GM12878 (cell line): Measurements from ENCODE around the gene SHROOM4. TPM values are rescaled to one million over a fixed set of nuclear protein-coding genes. Genes with fewer than 3 reads are reported as not detected.

Experiments
- ATAC-seq: fragments of 200-7000 bp; cut with Tn5 transposase; 3 replicates; pipeline ENCODE4 v1.9.1; 2020; ENCODE audit warnings: mild to moderate bottlenecking, moderate library complexity
- BruUV-seq: library from RNA; stranded (reverse); fragments of 400-500 nt; replicated peaks from 2 replicates; lab custom pipeline; 2021; lab: Mats Ljungman, UMichigan
- CTCF ChIA-PET: fragments of 300-600 bp; sonication (Branson Sonifier 250); formaldehyde crosslinking; extraction: SDS; loops from one replicate; lab custom pipeline; 2021; ENCODE audit warnings: inconsistent platforms; lab: Yijun Ruan, JAX
- POLR2A ChIA-PET: fragments of 350-600 bp; formaldehyde crosslinking; extraction: SDS; loops from one replicate; lab custom pipeline; 2021; ENCODE audit warnings: inconsistent platforms; lab: Charles Lee
- RAD21 ChIA-PET: fragments of 300-600 bp; sonication (Branson Sonifier 250); formaldehyde crosslinking; loops from one replicate; lab custom pipeline; 2023; ENCODE audit warnings: antibody characterized with exemption; ENCODE audit not compliant: unreplicated experiment; lab: Charles Lee
- SMC1A ChIA-PET: fragments of 300-600 bp; sonication (Branson Sonifier 250); formaldehyde crosslinking; loops from one replicate; lab custom pipeline; 2023; ENCODE audit not compliant: unreplicated experiment, uncharacterized antibody; lab: Charles Lee
- DNase-seq: peaks from one replicate; pipeline ENCODE4 v3.0.0-alpha.2; 2011; ENCODE audit warnings: low read depth, low spot score
- FAIRE-seq: peaks from 3 replicates; lab custom pipeline; 2011; peaks lifted over from hg19 to GRCh38; lab: Jason Lieb, UNC
- H2AFZ ChIP-seq: 2 replicates; pipeline ENCODE4 v1.6.0; 2011; ENCODE audit warnings: low read depth, low read length, control low read depth; ENCODE audit not compliant: control insufficient read depth
- H3K27ac ChIP-seq: 2 replicates; pipeline ENCODE4 v1.5.1; 2011; ENCODE audit warnings: control low read depth; ENCODE audit not compliant: control insufficient read depth, insufficient read depth
- H3K27me3 ChIP-seq, 2 experiments: replicated peaks in 1 of 2; 2 replicates each; pipeline versions ENCODE4 v1.6.0 to v1.6.1; 2011; ENCODE audit warnings: low read length in 1 of 2; ENCODE audit not compliant: control insufficient read depth in 2 of 2, insufficient read depth in 2 of 2
- H3K36me3 ChIP-seq, 2 experiments: 2 replicates each; pipeline ENCODE4 v1.5.1; 2011; ENCODE audit warnings: low read length in 1 of 2; ENCODE audit not compliant: control insufficient read depth in 2 of 2, insufficient read depth in 2 of 2
- H3K4me1 ChIP-seq: 2 replicates; pipeline ENCODE4 v1.6.1; 2011; ENCODE audit warnings: mild to moderate bottlenecking, low read length, moderate library complexity, mixed read lengths; ENCODE audit not compliant: control insufficient read depth, insufficient read depth
- H3K4me2 ChIP-seq: 2 replicates; pipeline ENCODE4 v1.6.0; 2011; ENCODE audit warnings: control low read depth; ENCODE audit not compliant: control insufficient read depth, insufficient read depth
- H3K4me3 ChIP-seq: fragments of 200-600 bp; sonication (generic); 2 replicates; pipeline ENCODE4 v1.5.1; 2016
- H3K79me2 ChIP-seq: 2 replicates; pipeline ENCODE4 v1.6.0; 2011; ENCODE audit warnings: low read length; ENCODE audit not compliant: control insufficient read depth, insufficient read depth
- H3K9ac ChIP-seq: 2 replicates; pipeline ENCODE4 v1.8.0; 2011; ENCODE audit warnings: low read length, control low read depth, mixed read lengths; ENCODE audit not compliant: control insufficient read depth, insufficient read depth
- H3K9me3 ChIP-seq: replicated peaks from 3 replicates; pipeline ENCODE4 v1.5.1; 2011; ENCODE audit warnings: mild to moderate bottlenecking, low read length; ENCODE audit not compliant: control insufficient read depth, insufficient read depth
- H4K20me1 ChIP-seq: 2 replicates; pipeline ENCODE4 v1.6.0; 2011; ENCODE audit not compliant: control insufficient read depth, insufficient read depth
- GATAD2B ChIP-seq: fragments of 450-650 bp; conservative IDR thresholded peaks from 2 replicates; pipeline ENCODE4 v1.6.1; 2017; ENCODE audit warnings: low read depth, mild to moderate bottlenecking, moderate library complexity
- HDAC6 ChIP-seq: fragments of 200-600 bp; sonication (generic); IDR thresholded peaks from one replicate; pipeline ENCODE4 v1.8.0; 2017; ENCODE audit warnings: antibody characterized with exemption; ENCODE audit not compliant: unreplicated experiment
- IKZF1 ChIP-seq: fragments of 450-650 bp; conservative IDR thresholded peaks from 2 replicates; pipeline ENCODE4 v1.6.1; 2017; ENCODE audit warnings: antibody characterized with exemption, mild to moderate bottlenecking
- LARP7 ChIP-seq: fragments of 450-650 bp; IDR thresholded peaks from 2 replicates; pipeline ENCODE4 v1.6.1; 2017; ENCODE audit warnings: mild to moderate bottlenecking
- RAD51 ChIP-seq: fragments of 450-650 bp; IDR thresholded peaks from 2 replicates; pipeline ENCODE4 v1.6.1; 2016; ENCODE audit warnings: moderate library complexity, mild to moderate bottlenecking, inconsistent platforms
- SIN3A ChIP-seq: IDR thresholded peaks from 2 replicates; pipeline ENCODE4 v1.6.1; 2012; ENCODE audit warnings: low read depth, low read length, improper control_type of control experiment
- SMARCA5 ChIP-seq: fragments of 450-650 bp; IDR thresholded peaks from 2 replicates; pipeline ENCODE4 v1.6.1; 2017; ENCODE audit warnings: mild to moderate bottlenecking
- SREBF1 ChIP-seq: IDR thresholded peaks from 2 replicates; pipeline ENCODE4 v1.6.1; 2012; ENCODE audit warnings: mild to moderate bottlenecking, low read length
- TAF1 ChIP-seq: IDR thresholded peaks from 2 replicates; pipeline ENCODE4 v1.6.1; 2011; ENCODE audit warnings: mild to moderate bottlenecking, low read depth, low read length, borderline replicate concordance
- TARDBP ChIP-seq: IDR thresholded peaks from 2 replicates; pipeline ENCODE4 v1.6.1; 2016; ENCODE audit warnings: borderline replicate concordance
- WGBS: methylation state at CpG from one replicate; pipeline ENCODE4 v1.1.6; 2016; ENCODE audit warnings: low lambda C conversion rate; ENCODE audit not compliant: insufficient replicate concordance, insufficient coverage; ENCODE audit errors: missing lambda C conversion rate; 5-methylcytosine and 5-hydroxymethylcytosine counted together
- in situ Hi-C: fragments of 300-500 bp; cut with MboI; formaldehyde crosslinking; loops from 9 replicates; pipeline ENCODE4 v1.14.3; 2018; ENCODE audit warnings: mixed read lengths
- intact Hi-C: fragments of 100-400 bp; cut with micrococcal nuclease; formaldehyde crosslinking; loops from one replicate; pipeline ENCODE4 v1.14.2; 2022; ENCODE audit not compliant: unreplicated experiment
- polyA plus RNA-seq, 11 experiments: library from polyadenylated mRNA; depleted of rRNA in 4 of 11; unstranded in 6 of 11; stranded (reverse) in 5 of 11; fragments of >200 nt; fragmentation: Nextera tagmentation in 4 of 11; fragmentation: Illumina TruSeq in 1 of 11; extraction: Ambion mirVana in 4 of 11; extraction: Trizol in 1 of 11; gene quantifications; 1 replicate in 1 of 11; 2 replicates in 10 of 11; pipeline versions ENCODE4 v1.2.1 to v1.2.3, GENCODE V29; 2011 to 2016; ENCODE audit warnings: inconsistent platforms in 2 of 11, missing spikeins in 2 of 11, low read depth in 1 of 11
- total RNA-seq, 4 experiments: library from RNA; depleted of rRNA in 3 of 4; stranded (reverse); fragments of >200 nt in 3 of 4; fragmentation: Illumina TruSeq in 1 of 4; extraction: Trizol in 1 of 4; gene quantifications; 2 replicates each; pipeline versions ENCODE4 v1.2.1 to v1.2.3, GENCODE V29; 2013 to 2021
- TF ChIP-seq, protein P1 (sequence below): IDR thresholded peaks from 2 replicates; pipeline ENCODE4 v1.6.1; 2012; ENCODE audit warnings: low read depth, low read length, improper control_type of control experiment

SHROOM4 gene
- total and polyA plus RNA-seq, 10 of the 15 experiments (the other 5 are each of a cell fraction or from before 2014, with no cell fraction given): 0.01 to 0.03 TPM; not detected in 8

DNA sequence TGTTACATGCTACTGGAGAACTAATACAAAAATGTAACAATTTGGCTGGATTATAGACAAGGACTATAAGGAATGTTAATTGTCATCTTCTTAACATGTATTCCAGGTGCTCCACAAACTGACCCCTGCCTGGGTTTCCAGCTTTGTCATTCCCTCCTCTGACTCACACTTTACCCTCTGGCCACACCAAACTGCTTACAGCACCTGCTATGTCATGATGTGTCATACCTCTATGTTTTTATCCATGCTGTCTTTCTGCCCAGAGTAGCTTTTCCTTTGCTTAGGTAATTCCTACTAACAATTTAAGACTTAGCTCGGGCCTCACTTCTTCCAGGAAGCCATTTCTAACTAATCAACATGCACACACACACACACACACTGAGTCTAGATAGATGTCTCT is 14.0 kb upstream of the SHROOM4 start:
- ChIA-PET CTCF (no interaction called here), POLR2A (no interaction called here), SMC1A (no interaction called here), RAD21 (no interaction called here)
- BruUV-seq: no TSS peak
- Histone ChIP-seq H4K20me1 (no peaks in the 10 kb centered on the region), H3K27ac (no peak overlapping the region), H3K9me3 (no peaks in the 10 kb centered on the region), H3K9ac (no peak overlapping the region), H3K79me2 (no peaks in the 10 kb centered on the region), H3K36me3 (no peaks in the 10 kb centered on the region), H3K27me3 (peaks cover 0 to under 1% of the 10 kb centered on the region in 2 experiments; a peak in 1 of 4 replicates), H3K4me1 (no peaks in the 10 kb centered on the region), H3K4me3 (no peak overlapping the region), H2AFZ (no peak overlapping the region), H3K4me2 (no peak overlapping the region)
- FAIRE-seq (no peak), DNase-seq (no peak), ATAC-seq (no peak)
- WGBS: 0% methylated on average over 1 of the region's 1 CpG
- intact Hi-C loops: no loop called here
- TF ChIP-seq, protein P1, sequence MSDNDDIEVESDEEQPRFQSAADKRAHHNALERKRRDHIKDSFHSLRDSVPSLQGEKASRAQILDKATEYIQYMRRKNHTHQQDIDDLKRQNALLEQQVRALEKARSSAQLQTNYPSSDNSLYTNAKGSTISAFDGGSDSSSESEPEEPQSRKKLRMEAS: no peak
- TF ChIP-seq TAF1: no peak
- no peak for TF ChIP-seq SIN3A
- TF ChIP-seq SMARCA5: no peak
- TF ChIP-seq RAD51: no peak
- no peak for TF ChIP-seq HDAC6
- no peak for TF ChIP-seq LARP7
- TF ChIP-seq SREBF1: no peak
- in situ Hi-C loops: no loop called here

DNA sequence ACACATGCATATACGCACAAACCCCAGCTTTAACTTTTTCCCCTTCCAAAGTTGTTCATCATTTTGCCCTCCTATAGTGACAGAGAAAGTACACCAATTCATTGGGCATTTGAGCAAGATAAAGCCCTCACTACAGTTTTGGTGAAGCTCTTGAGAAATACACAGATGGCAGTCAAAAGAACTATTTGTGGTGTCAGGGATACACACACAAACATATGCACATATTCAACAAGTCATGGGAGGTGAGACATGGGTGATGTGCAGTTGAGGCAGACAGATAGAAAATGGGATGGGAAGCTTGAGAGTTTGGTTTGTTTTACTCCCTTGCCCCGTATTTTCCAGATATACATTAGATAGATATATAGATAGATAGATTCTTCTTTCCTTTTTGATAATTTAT is 11.8 kb upstream of the SHROOM4 start:
- in situ Hi-C loops: no loop called here
- no peak for ATAC-seq

More for the DNA sequence above, 11.8 kb upstream of the SHROOM4 start:
- DNase-seq: no peak
- FAIRE-seq: no peak
- BruUV-seq: no TSS peak
- SMC1A ChIA-PET: interaction anchor here (1.0 kb wide), 1 partner anchor 25 kb away, joined by 4 read pairs; no protein-coding TSS in a partner anchor
- H2AFZ ChIP-seq: no peak overlapping the region
- RAD21 ChIA-PET: no interaction called here
- intact Hi-C loops: no loop called here
- no peaks in the 10 kb centered on the region for H4K20me1 ChIP-seq
- H3K4me1 ChIP-seq: no peaks in the 10 kb centered on the region
- no peaks in the 10 kb centered on the region for H3K79me2 ChIP-seq
- CTCF ChIA-PET: interaction anchor here (0.8 kb wide), 1 partner anchor 9 kb away, joined by 3 read pairs; no protein-coding TSS in a partner anchor
- no peaks in the 10 kb centered on the region for H3K27me3 ChIP-seq
- no peaks in the 10 kb centered on the region for H3K36me3 ChIP-seq
- WGBS: 2% methylated on average over 2 of the region's 2 CpGs
- no peak overlapping the region for H3K4me3 ChIP-seq
- no peak overlapping the region for H3K27ac ChIP-seq
- H3K4me2 ChIP-seq: no peak overlapping the region
- no peak overlapping the region for H3K9ac ChIP-seq
- H3K9me3 ChIP-seq: no peaks in the 10 kb centered on the region
- POLR2A ChIA-PET: no interaction called here
- no peak for TF ChIP-seq TARDBP
- TF ChIP-seq GATAD2B: no peak
- TF ChIP-seq IKZF1: no peak
